Ectodermal cell (in vitro differentiated cells): ENCODE data around the gene EMX1.

ENCODE experiments used
- H3K27ac ChIP-seq: 2 replicates; pipeline ENCODE4 v1.7.0; 2013; ENCODE audit warnings: mild to moderate bottlenecking, low read depth, low read length; ENCODE audit not compliant: insufficient read depth, poor library complexity, severe bottlenecking
- H3K27me3 ChIP-seq: 2 replicates; pipeline ENCODE4 v1.7.0; 2013; ENCODE audit warnings: mild to moderate bottlenecking, low read length; ENCODE audit not compliant: insufficient read depth, control insufficient read depth, poor library complexity, severe bottlenecking
- H3K36me3 ChIP-seq: one replicate; pipeline ENCODE4 v1.7.0; 2013; ENCODE audit warnings: low read length; ENCODE audit not compliant: control insufficient read depth, insufficient read depth
- H3K4me1 ChIP-seq: one replicate; pipeline ENCODE4 v1.7.0; 2013; ENCODE audit warnings: low read length; ENCODE audit not compliant: control insufficient read depth, insufficient read depth
- H3K4me3 ChIP-seq: 2 replicates; pipeline ENCODE4 v1.7.0; 2013; ENCODE audit warnings: low read depth, low read length, control low read depth; ENCODE audit not compliant: insufficient read depth
- H3K9me3 ChIP-seq: 2 replicates; pipeline ENCODE4 v1.7.0; 2013; ENCODE audit warnings: mild to moderate bottlenecking, low read length, moderate library complexity; ENCODE audit not compliant: control insufficient read depth
- WGBS, 2 experiments: methylation state at CpG; one replicate each; pipeline ENCODE4 v1.1.7; 2013; ENCODE audit warnings: missing lambda C conversion rate in 2 of 2; 5-methylcytosine and 5-hydroxymethylcytosine counted together

The EMX1 gene

DNA sequence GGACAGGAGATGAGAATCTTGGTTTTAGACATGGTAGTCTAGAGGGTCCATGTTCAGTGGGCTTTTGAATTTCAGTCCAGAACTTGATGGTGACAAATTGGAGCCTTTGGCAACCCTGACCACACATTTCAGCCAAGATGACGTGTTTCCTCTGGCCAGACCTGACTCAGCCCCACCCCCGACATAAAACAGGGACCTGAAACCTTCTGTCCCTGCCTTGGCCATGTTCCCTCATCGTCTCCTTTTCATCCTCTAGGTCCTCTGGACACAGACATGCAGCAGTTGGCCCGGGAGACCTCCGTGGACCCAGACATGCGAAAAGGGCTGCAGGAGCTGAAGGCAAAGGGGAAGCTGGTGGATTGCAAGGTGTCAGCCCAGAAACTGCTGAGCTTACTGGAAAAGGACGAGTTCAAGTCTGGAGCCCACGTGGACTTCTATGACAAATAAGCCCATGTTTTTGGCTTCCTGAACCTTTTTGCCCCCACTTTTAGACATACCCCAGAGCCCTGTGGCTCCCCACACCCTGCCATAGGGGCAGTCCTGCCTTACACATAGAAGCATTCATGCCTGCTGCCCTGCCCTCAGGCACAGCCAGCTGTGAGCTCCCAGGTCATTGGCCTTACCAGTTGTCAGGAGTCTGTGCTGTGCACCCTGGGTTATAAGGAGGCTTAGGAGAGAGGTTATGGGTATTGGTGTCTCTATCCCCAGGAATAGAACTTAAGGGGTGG lies 26.1 kb upstream of the EMX1 start:
- Histone ChIP-seq H3K36me3 (no peaks in the 10 kb centered on the region), H3K9me3 (no peaks in the 10 kb centered on the region), H3K4me3 (no peak overlapping the region), H3K27me3 (peaks cover 56% of the 10 kb centered on the region), H3K4me1 (peaks cover 8% of the 10 kb centered on the region), H3K27ac (no peak overlapping the region)
- 86 to 87% methylated on average over 8 of the region's 8 CpGs for WGBS, 2 experiments

GRCh38 chr2:72892506-72893173 lies 24.7 kb upstream of the EMX1 start:
- H3K27ac ChIP-seq, result no peak overlapping the region
- WGBS, 2 experiments, result 18 to 19% methylated on average over 11 of the region's 11 CpGs
- no peak overlapping the region for H3K4me3 ChIP-seq
- H3K4me1 ChIP-seq, result peaks cover 8% of the 10 kb centered on the region
- H3K27me3 ChIP-seq, result peaks cover 50% of the 10 kb centered on the region
- H3K9me3 ChIP-seq, result no peaks in the 10 kb centered on the region
- H3K36me3 ChIP-seq, result no peaks in the 10 kb centered on the region

DNA sequence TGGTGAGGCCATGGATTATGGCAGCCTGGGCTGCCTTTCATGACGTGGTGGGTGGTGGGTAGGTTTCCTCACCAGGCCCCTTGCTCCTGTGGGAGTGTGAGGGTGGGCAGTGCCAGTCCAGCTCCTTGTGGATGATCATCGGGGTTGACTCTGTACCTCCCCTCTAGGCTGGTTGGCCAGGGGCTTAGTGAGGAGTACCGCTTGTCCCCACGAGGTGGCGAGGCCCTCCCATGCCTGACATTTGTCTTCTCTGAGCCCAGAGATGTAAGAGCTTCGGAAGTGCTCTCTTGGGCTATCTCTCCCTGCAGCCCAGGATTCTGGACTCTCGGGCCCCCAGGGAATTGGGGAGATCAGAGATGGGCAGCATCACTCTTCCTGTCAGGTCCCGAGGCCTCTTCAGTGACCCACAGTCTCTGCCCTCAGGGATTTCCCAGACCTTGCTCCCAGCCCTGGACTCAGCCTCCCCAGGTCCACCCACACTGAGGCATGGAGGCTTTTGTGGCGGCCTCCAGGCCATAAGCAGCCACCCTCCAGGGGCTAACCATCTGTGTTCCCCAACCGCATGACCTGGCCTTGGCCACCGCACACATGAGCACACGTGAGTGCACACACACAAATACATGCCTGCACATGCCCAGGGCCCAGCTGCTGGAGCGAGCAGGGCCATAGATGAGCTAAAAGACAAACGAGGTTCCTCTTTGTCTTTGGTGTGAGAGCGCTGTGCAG lies 23.6 kb upstream of the EMX1 start:
- no peaks in the 10 kb centered on the region for H3K9me3 ChIP-seq
- no peaks in the 10 kb centered on the region for H3K36me3 ChIP-seq
- H3K4me3 ChIP-seq, result no peak overlapping the region
- H3K27ac ChIP-seq, result no peak overlapping the region
- peaks cover 45% of the 10 kb centered on the region for H3K27me3 ChIP-seq
- H3K4me1 ChIP-seq, result peaks cover 11% of the 10 kb centered on the region
- WGBS, 2 experiments, result 52 to 54% methylated on average over 15 of the region's 15 CpGs

- no peak overlapping the region for H3K27ac ChIP-seq
- WGBS, 2 experiments, result 91 to 94% methylated on average over 9 of the region's 9 CpGs
- H3K36me3 ChIP-seq, result no peaks in the 10 kb centered on the region
These were observed 22.8 kb upstream of the EMX1 start for GRCh38 chr2:72894514-72894913.

DNA sequence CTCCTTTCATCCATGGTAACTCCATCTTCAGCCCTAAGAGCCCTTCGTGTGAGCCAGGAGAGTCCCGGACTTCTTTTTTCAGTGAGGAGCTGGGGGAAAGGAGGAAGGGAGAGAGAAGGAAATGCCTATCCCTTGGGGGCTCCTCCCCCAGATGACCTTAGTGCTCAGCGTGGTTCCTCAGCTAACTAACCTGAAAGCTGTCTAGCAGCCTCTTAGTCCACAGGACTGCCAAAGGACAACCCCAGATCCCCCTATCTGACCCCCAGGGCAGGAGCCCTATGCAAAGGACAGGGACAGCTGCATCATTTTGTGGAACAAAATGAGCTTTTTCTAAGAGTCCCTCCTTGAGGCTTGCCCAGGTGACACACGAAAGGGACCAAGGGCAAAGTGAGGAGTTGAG lies 22.2 kb upstream of the EMX1 start:
- Histone ChIP-seq H3K4me1 (peaks cover 11% of the 10 kb centered on the region), H3K36me3 (no peaks in the 10 kb centered on the region), H3K27me3 (peaks cover 38% of the 10 kb centered on the region), H3K27ac (no peak overlapping the region), H3K9me3 (no peaks in the 10 kb centered on the region), H3K4me3 (no peak overlapping the region)
- 27 to 29% methylated on average over 4 of the region's 4 CpGs for WGBS, 2 experiments

More at GRCh38 chr2:72894514-72894913, 22.8 kb upstream of the EMX1 start:
- peaks cover 40% of the 10 kb centered on the region for H3K27me3 ChIP-seq
- peaks cover 11% of the 10 kb centered on the region for H3K4me1 ChIP-seq
- H3K4me3 ChIP-seq, result no peak overlapping the region
- H3K9me3 ChIP-seq, result no peaks in the 10 kb centered on the region

DNA sequence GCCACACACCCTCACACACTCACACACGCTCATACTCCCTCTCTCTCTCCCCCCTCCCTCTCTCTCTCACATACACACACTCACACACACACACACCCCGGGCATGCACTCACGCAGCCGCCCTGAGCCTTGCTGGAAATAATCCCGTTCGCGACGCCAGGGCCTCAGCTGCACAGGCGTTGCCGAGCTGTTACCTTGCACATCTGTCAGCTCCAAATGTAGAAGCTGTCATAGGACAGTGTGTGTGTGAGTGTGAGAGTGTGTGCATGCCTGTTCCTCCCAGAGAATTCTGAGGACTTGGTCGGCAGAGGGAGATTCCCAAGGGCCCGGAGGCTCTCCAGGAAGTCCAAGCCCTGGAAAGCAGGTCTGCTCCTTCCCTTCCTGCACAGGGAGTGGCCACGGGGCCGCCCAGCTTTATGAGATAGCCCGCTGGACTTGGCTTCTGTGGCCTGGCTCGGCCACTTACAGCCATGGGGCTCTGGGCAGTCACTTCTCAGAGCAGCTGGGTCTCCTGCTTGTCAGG lies 21.5 kb upstream of the EMX1 start:
- no peak overlapping the region for H3K27ac ChIP-seq
- H3K27me3 ChIP-seq, result peaks cover 38% of the 10 kb centered on the region
- H3K9me3 ChIP-seq, result no peaks in the 10 kb centered on the region
- H3K4me1 ChIP-seq, result peaks cover 11% of the 10 kb centered on the region
- H3K36me3 ChIP-seq, result no peaks in the 10 kb centered on the region
- WGBS, 2 experiments, result 64 to 67% methylated on average over 16 of the region's 16 CpGs
- H3K4me3 ChIP-seq, result no peak overlapping the region

- no peaks in the 10 kb centered on the region for H3K9me3 ChIP-seq
- peaks cover 11% of the 10 kb centered on the region for H3K4me1 ChIP-seq
- H3K36me3 ChIP-seq, result no peaks in the 10 kb centered on the region
- H3K4me3 ChIP-seq, result no peak overlapping the region
- peaks cover 44% of the 10 kb centered on the region for H3K27me3 ChIP-seq
- WGBS, 2 experiments, result 94 to 95% methylated on average over 4 of the region's 4 CpGs
- H3K27ac ChIP-seq, result no peak overlapping the region
These were observed 20.9 kb upstream of the EMX1 start for GRCh38 chr2:72896446-72896845.

DNA sequence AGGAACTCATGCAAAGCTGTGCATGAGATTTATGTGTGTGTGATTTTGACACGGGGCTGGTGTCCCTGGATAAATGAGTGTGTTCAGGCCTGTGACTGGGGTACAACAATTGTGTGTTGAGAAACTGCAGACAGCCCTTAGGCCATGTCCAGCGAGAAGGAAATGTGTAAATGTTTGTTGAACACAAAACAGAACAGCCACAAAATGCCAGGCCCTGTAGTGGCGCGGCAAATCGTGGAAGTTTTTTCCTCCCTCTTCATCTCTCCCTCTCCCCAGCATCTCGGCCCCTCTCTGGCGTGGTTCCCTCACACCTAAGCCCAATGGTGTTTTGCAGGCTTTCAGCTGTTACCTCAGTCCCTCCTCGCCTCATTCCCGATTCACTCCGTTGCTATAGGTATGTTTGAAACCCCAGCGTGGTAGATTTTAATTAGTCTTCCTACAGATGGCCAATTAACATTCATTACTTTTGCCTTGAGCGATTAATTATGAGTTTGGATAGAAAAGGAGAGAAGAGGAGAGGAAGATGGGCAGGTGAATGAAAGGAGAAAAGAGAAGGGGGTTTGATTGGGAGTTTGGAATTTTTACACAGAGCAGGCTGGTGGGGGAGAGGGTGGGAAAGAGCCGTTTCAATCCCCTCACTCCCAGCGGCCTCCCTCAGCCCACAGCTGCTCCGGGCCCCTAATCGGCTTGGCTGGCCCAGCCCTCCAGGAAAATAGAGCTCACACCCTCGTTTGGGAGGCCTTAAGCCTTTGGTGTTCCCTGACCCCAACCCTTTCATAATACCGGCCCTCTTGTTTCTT lies 19.3 kb upstream of the EMX1 start:
- Histone ChIP-seq H3K27me3 (peaks cover 52% of the 10 kb centered on the region), H3K27ac (no peak overlapping the region)

DNA sequence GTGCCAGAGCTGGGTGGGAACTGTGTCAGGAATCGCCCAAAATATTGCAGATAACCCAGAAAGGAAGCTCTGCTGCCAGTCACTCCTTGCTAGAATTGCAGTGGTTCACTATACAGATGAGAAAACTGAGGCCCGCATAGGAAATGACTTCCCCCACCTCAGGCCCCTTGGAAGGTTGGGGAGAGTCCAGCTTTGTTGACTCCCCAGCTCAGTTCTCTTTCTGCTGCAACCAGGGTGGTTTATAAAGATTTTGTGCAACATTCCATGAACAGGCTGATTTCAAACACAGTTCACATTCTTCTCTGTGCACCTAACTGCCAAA lies 18.8 kb upstream of the EMX1 start:
- no peak overlapping the region for H3K4me3 ChIP-seq
- 81 to 89% methylated on average over 2 of the region's 2 CpGs for WGBS, 2 experiments
- H3K27ac ChIP-seq, result no peak overlapping the region
- no peaks in the 10 kb centered on the region for H3K9me3 ChIP-seq
- H3K36me3 ChIP-seq, result no peaks in the 10 kb centered on the region
- peaks cover 11% of the 10 kb centered on the region for H3K4me1 ChIP-seq
- peaks cover 58% of the 10 kb centered on the region for H3K27me3 ChIP-seq

More for the DNA sequence above, 19.3 kb upstream of the EMX1 start:
- 68% methylated on average over 18 of the region's 18 CpGs for WGBS, 2 experiments
- no peaks in the 10 kb centered on the region for H3K9me3 ChIP-seq
- no peak overlapping the region for H3K4me3 ChIP-seq
- peaks cover 11% of the 10 kb centered on the region for H3K4me1 ChIP-seq
- H3K36me3 ChIP-seq, result no peaks in the 10 kb centered on the region
